Common myeloid progenitor, CD34-positive (primary cell): ENCODE data around the gene EPN2.

Source experiments
- CTCF ChIA-PET: fragments of 350-600 bp; sonication (Branson Sonifier 250); formaldehyde crosslinking; loops from one replicate; lab custom pipeline; 2021; ENCODE audit warnings: antibody characterized with exemption; lab: Charles Lee
- POLR2A ChIA-PET: fragments of 350-600 bp; sonication (Branson Sonifier 250); formaldehyde crosslinking; loops from one replicate; lab custom pipeline; 2021; ENCODE audit warnings: antibody characterized with exemption; lab: Charles Lee
- DNase-seq, 3 donors: peaks; one replicate each; pipeline versions ENCODE4 v3.0.0 to v3.0.0-alpha.2; 2013
- H3K27ac ChIP-seq, 2 experiments: 1 replicate in 1 of 2; 2 replicates in 1 of 2; pipeline ENCODE4 v1.7.0; 2013; ENCODE audit warnings: inconsistent platforms in 2 of 2, low read length in 2 of 2, mild to moderate bottlenecking in 2 of 2, low read depth in 1 of 2, moderate library complexity in 1 of 2; ENCODE audit not compliant: severe bottlenecking in 2 of 2, insufficient read depth in 1 of 2, poor library complexity in 1 of 2
- H3K27me3 ChIP-seq, 5 experiments: replicated peaks in 2 of 5; 1 replicate in 3 of 5; 2 replicates in 2 of 5; pipeline versions ENCODE4 v1.6.1 to v1.7.0; 2013; ENCODE audit warnings: low read length in 4 of 5, mild to moderate bottlenecking in 2 of 5, moderate library complexity in 2 of 5, inconsistent platforms in 1 of 5; ENCODE audit not compliant: insufficient read depth in 5 of 5, control insufficient read depth in 4 of 5
- H3K36me3 ChIP-seq, 4 experiments: 1 replicate in 2 of 4; 2 replicates in 2 of 4; pipeline versions ENCODE4 v1.6.1 to v1.7.0; 2013; ENCODE audit warnings: low read length in 3 of 4, control low read depth in 1 of 4, mild to moderate bottlenecking in 1 of 4; ENCODE audit not compliant: control insufficient read depth in 4 of 4, insufficient read depth in 4 of 4
- H3K4me1 ChIP-seq, 4 experiments: 1 replicate in 3 of 4; 2 replicates in 1 of 4; pipeline versions ENCODE4 v1.6.1 to v1.7.1; 2013; ENCODE audit warnings: low read length in 3 of 4, mild to moderate bottlenecking in 3 of 4, control low read depth in 1 of 4, inconsistent platforms in 1 of 4, moderate library complexity in 1 of 4; ENCODE audit not compliant: control insufficient read depth in 4 of 4, insufficient read depth in 4 of 4; ENCODE audit errors: control extremely low read depth in 1 of 4
- H3K4me3 ChIP-seq, 7 experiments: 1 replicate in 4 of 7; 2 replicates in 3 of 7; pipeline versions ENCODE4 v1.5.1 to v1.7.0; 2013; ENCODE audit warnings: mild to moderate bottlenecking in 7 of 7, low read length in 6 of 7, moderate library complexity in 6 of 7, inconsistent platforms in 2 of 7, low read depth in 2 of 7, control low read depth in 1 of 7; ENCODE audit not compliant: insufficient read depth in 4 of 7, control insufficient read depth in 1 of 7; ENCODE audit errors: extremely low read depth in 1 of 7
- H3K9me3 ChIP-seq, 5 experiments: 1 replicate in 4 of 5; 2 replicates in 1 of 5; pipeline versions ENCODE4 v1.6.1 to v1.7.1; 2013; ENCODE audit warnings: low read length in 4 of 5, mild to moderate bottlenecking in 2 of 5, inconsistent platforms in 1 of 5, low read depth in 1 of 5, moderate library complexity in 1 of 5; ENCODE audit not compliant: control insufficient read depth in 4 of 5, insufficient read depth in 2 of 5; ENCODE audit errors: control extremely low read depth in 1 of 5
- WGBS: methylation state at CpG from one replicate; pipeline ENCODE4 v1.1.5; 2013; ENCODE audit not compliant: insufficient coverage; 5-methylcytosine and 5-hydroxymethylcytosine counted together

EPN2 gene

GRCh38 chr17:19299214-19299747 is 62.1 kb downstream of the EPN2 start:
- whole genome bisulfite sequencing = 94% methylated on average over 2 of the region's 4 CpGs
- POLR2A ChIA-PET = no interaction called here

GRCh38 chr17:19299866-19300265 is 62.7 kb downstream of the EPN2 start:
- H3K4me3 ChIP-seq = no peak overlapping the region
- no peaks in the 10 kb centered on the region for H3K36me3 ChIP-seq
- H3K9me3 ChIP-seq = no peaks in the 10 kb centered on the region
- ChIA-PET CTCF (interaction anchor here (1.0 to 2.1 kb wide), 3 partner anchors 11 to 39 kb away, joined by 3 to 5 read pairs (median 4); no protein-coding TSS in a partner anchor), POLR2A (no interaction called here)
- peaks cover 10 to 23% (median 19%) of the 10 kb centered on the region in 4 experiments for H3K4me1 ChIP-seq
- WGBS = 100% methylated on average over 5 of the region's 7 CpGs
- no peak for DNase-seq
- H3K27ac ChIP-seq = no peak overlapping the region
- H3K27me3 ChIP-seq = peaks cover 0 to 7% (median 3%) of the 10 kb centered on the region in 5 experiments

More at GRCh38 chr17:19299214-19299747, 62.1 kb downstream of the EPN2 start:
- Histone ChIP-seq H3K9me3 (no peaks in the 10 kb centered on the region), H3K4me3 (no peak overlapping the region), H3K27me3 (peaks cover 0 to 7% (median 3%) of the 10 kb centered on the region in 5 experiments), H3K27ac (no peak overlapping the region), H3K4me1 (peaks cover 5 to 17% (median 13%) of the 10 kb centered on the region in 4 experiments), H3K36me3 (no peaks in the 10 kb centered on the region)
- CTCF ChIA-PET = interaction anchor here (1.0 to 2.1 kb wide), 4 partner anchors 10 to 39 kb away, joined by 3 to 5 read pairs (median 4); no protein-coding TSS in a partner anchor
- no peak for DNase-seq

GRCh38 chr17:19301274-19301951 is 64.2 kb downstream of the EPN2 start:
- no peaks in the 10 kb centered on the region for H3K36me3 ChIP-seq
- no peak overlapping the region for H3K4me3 ChIP-seq
- H3K27ac ChIP-seq = no peak overlapping the region
- H3K9me3 ChIP-seq = no peaks in the 10 kb centered on the region
- no peak for DNase-seq
- H3K27me3 ChIP-seq = peaks cover 0 to 7% (median 3%) of the 10 kb centered on the region in 5 experiments
- WGBS = 96% methylated on average over 4 of the region's 5 CpGs
- ChIA-PET CTCF (interaction anchor here (0.8 to 2.2 kb wide), 5 partner anchors 8 to 28 kb away, joined by 3 to 6 read pairs (median 3); no protein-coding TSS in a partner anchor), POLR2A (no interaction called here)
- H3K4me1 ChIP-seq = peaks cover 20 to 39% (median 34%) of the 10 kb centered on the region in 4 experiments

GRCh38 chr17:19301973-19302372 is 64.8 kb downstream of the EPN2 start:
- Histone ChIP-seq H3K4me3 (no peak overlapping the region), H3K36me3 (no peaks in the 10 kb centered on the region), H3K9me3 (no peaks in the 10 kb centered on the region), H3K4me1 (peaks cover 22 to 44% (median 39%) of the 10 kb centered on the region in 4 experiments), H3K27me3 (peaks cover 0 to 7% (median 5%) of the 10 kb centered on the region in 5 experiments), H3K27ac (no peak overlapping the region)
- ChIA-PET CTCF (interaction anchor here (0.8 to 2.2 kb wide), 4 partner anchors 8 to 28 kb away, joined by 3 to 6 read pairs (median 3); no protein-coding TSS in a partner anchor), POLR2A (no interaction called here)
- DNase-seq = no peak
- WGBS = 96% methylated on average over 9 of the region's 9 CpGs

- Histone ChIP-seq H3K27me3 (peaks cover 0 to 7% (median 5%) of the 10 kb centered on the region in 5 experiments), H3K27ac (no peak overlapping the region), H3K4me3 (no peak overlapping the region), H3K36me3 (no peaks in the 10 kb centered on the region), H3K9me3 (no peaks in the 10 kb centered on the region), H3K4me1 (peaks cover 22 to 44% (median 39%) of the 10 kb centered on the region in 4 experiments)
- ChIA-PET POLR2A (no interaction called here), CTCF (interaction anchor here (0.6 to 1.0 kb wide), 2 partner anchors 9 to 14 kb away, joined by 3 to 5 read pairs; no protein-coding TSS in a partner anchor)
- 44% methylated on average over 6 of the region's 9 CpGs for WGBS
- peak in 2 of 3 donors; percentile 68 to 76 for DNase-seq
Measured at GRCh38 chr17:19302791-19303331, 65.7 kb downstream of the EPN2 start.

GRCh38 chr17:19303367-19303776 is 66.2 kb downstream of the EPN2 start:
- ChIA-PET POLR2A (no interaction called here), CTCF (interaction anchor here (0.6 to 1.0 kb wide), 2 partner anchors 9 to 13 kb away, joined by 3 to 5 read pairs; no protein-coding TSS in a partner anchor)
- peaks cover 22 to 44% (median 39%) of the 10 kb centered on the region in 4 experiments for H3K4me1 ChIP-seq
- WGBS = 97% methylated on average over 9 of the region's 9 CpGs
- no peak overlapping the region for H3K4me3 ChIP-seq
- H3K36me3 ChIP-seq = no peaks in the 10 kb centered on the region
- H3K27ac ChIP-seq = no peak overlapping the region
- peaks cover 0 to 10% (median 5%) of the 10 kb centered on the region in 5 experiments for H3K27me3 ChIP-seq
- DNase-seq = no peak
- no peaks in the 10 kb centered on the region for H3K9me3 ChIP-seq
